K562 (cell line): Measurements from ENCODE around the gene ITGA3. TPM values are rescaled to one million over a fixed set of nuclear protein-coding genes. Genes with fewer than 3 reads are reported as not detected.
A peak's percentile ranks its signal among the peaks of the same experiment; 100 is the strongest.

ENCODE experiments used
- ATAC-seq: fragments of 200-7000 bp; cut with Tn5 transposase; 3 replicates; pipeline ENCODE4 v1.9.1; 2020; ENCODE audit warnings: moderate library complexity
- BruUV-seq: library from RNA; stranded (reverse); fragments of 400-500 nt; replicated peaks from 2 replicates; lab custom pipeline; 2021; lab: Mats Ljungman, UMichigan
- CTCF ChIA-PET: fragments of 300-600 bp; formaldehyde crosslinking; extraction: SDS; loops from one replicate; lab custom pipeline; 2021; ENCODE audit warnings: low intra/inter-chr PET ratio; lab: Yijun Ruan, JAX
- POLR2A ChIA-PET: fragments of 300-600, 350-650 bp; sonication (Branson Sonifier 250); formaldehyde crosslinking; extraction: SDS; loops from one replicate; lab custom pipeline; 2021; ENCODE audit warnings: antibody characterized with exemption, inconsistent platforms; lab: Yijun Ruan, JAX
- DNase-seq, 4 experiments: peaks; one replicate each; pipeline versions ENCODE4 v3.0.0 to v3.0.0-alpha.2; 2011 to 2018; ENCODE audit warnings: low spot score in 3 of 4, mixed read lengths in 3 of 4; ENCODE audit errors: extremely low read depth in 1 of 4
- FAIRE-seq: peaks from 2 replicates; lab custom pipeline; 2011; peaks lifted over from hg19 to GRCh38; lab: Jason Lieb, UNC
- H2AFZ ChIP-seq: 2 replicates; pipeline ENCODE4 v1.6.0; 2011; ENCODE audit warnings: low read depth, low read length, control low read depth, inconsistent platforms
- H3K27ac ChIP-seq: fragments of 200-600 bp; 3 replicates; pipeline ENCODE4 v1.8.0; 2011; ENCODE audit warnings: low read depth, mild to moderate bottlenecking, control low read depth, inconsistent platforms, low read length, moderate library complexity, mixed read lengths; ENCODE audit errors: extremely low read depth
- H3K27me3 ChIP-seq, 2 experiments: fragments of 300-600 bp in 1 of 2; 2 replicates in 1 of 2; 3 replicates in 1 of 2; pipeline versions ENCODE4 v1.6.0 to v1.8.0; 2011; ENCODE audit warnings: inconsistent platforms in 2 of 2, low read length in 2 of 2, mild to moderate bottlenecking in 1 of 2, mixed read lengths in 1 of 2, moderate library complexity in 1 of 2; ENCODE audit not compliant: control insufficient read depth in 2 of 2, insufficient read depth in 2 of 2
- H3K36me3 ChIP-seq: fragments of 300-600 bp; 3 replicates; pipeline ENCODE4 v1.8.0; 2011; ENCODE audit warnings: mild to moderate bottlenecking, low read length, inconsistent platforms; ENCODE audit not compliant: control insufficient read depth, insufficient read depth
- H3K4me1 ChIP-seq, 2 experiments: fragments of 200-600 bp in 1 of 2; replicated peaks in 1 of 2; 2 replicates in 1 of 2; 3 replicates in 1 of 2; pipeline versions ENCODE4 v1.5.1 to v1.8.0; 2011; ENCODE audit warnings: inconsistent platforms in 2 of 2, low read length in 2 of 2, mild to moderate bottlenecking in 1 of 2, mixed read lengths in 1 of 2, moderate library complexity in 1 of 2; ENCODE audit not compliant: control insufficient read depth in 2 of 2, insufficient read depth in 2 of 2
- H3K4me2 ChIP-seq: 2 replicates; pipeline ENCODE4 v1.6.1; 2011; ENCODE audit warnings: low read length, control low read depth, inconsistent platforms, mixed read lengths; ENCODE audit not compliant: insufficient read depth
- H3K4me3 ChIP-seq: fragments of 200-600 bp; sonication (generic), shearing (Covaris generic); 2 replicates; pipeline ENCODE4 v1.5.1; 2016; ENCODE audit warnings: control low read depth, inconsistent platforms
- H3K79me2 ChIP-seq: fragments of 200-600 bp; 3 replicates; pipeline ENCODE4 v1.8.0; 2011; ENCODE audit warnings: low read length, inconsistent platforms; ENCODE audit not compliant: control insufficient read depth, insufficient read depth
- H3K9ac ChIP-seq, 2 experiments: 2 replicates each; pipeline versions ENCODE4 v1.6.0 to v1.6.1; 2011; ENCODE audit warnings: low read depth in 2 of 2, low read length in 2 of 2, control low read depth in 1 of 2, inconsistent platforms in 1 of 2, mild to moderate bottlenecking in 1 of 2, mixed read lengths in 1 of 2; ENCODE audit not compliant: insufficient read depth in 1 of 2
- H3K9me1 ChIP-seq: one replicate; pipeline ENCODE4 v1.6.0; 2011; ENCODE audit warnings: inconsistent platforms, mild to moderate bottlenecking, low read length, moderate library complexity; ENCODE audit not compliant: control insufficient read depth, insufficient read depth
- H3K9me3 ChIP-seq: replicated peaks from 2 replicates; pipeline ENCODE4 v1.5.1; 2011; ENCODE audit warnings: low read depth, low read length, inconsistent platforms; ENCODE audit not compliant: control insufficient read depth, insufficient read depth
- H4K20me1 ChIP-seq: replicated peaks from 2 replicates; pipeline ENCODE4 v1.6.1; 2011; ENCODE audit warnings: low read length, inconsistent platforms, mixed read lengths; ENCODE audit not compliant: control insufficient read depth, insufficient read depth
- KDM1A ChIP-seq, 2 experiments: fragments of 450-650 bp; IDR thresholded peaks; 2 replicates each; pipeline ENCODE4 v1.6.1; 2016; ENCODE audit warnings: mild to moderate bottlenecking in 2 of 2
- MCM7 ChIP-seq, 2 experiments: fragments of 450-650 bp; IDR thresholded peaks; 2 replicates each; pipeline ENCODE4 v1.6.1; 2016 to 2018
- MEIS2 ChIP-seq: fragments of 450-650 bp; IDR thresholded peaks from 2 replicates; pipeline ENCODE4 v1.6.1; 2014; ENCODE audit warnings: mild to moderate bottlenecking; ENCODE audit not compliant: partially characterized antibody
- MTA1 ChIP-seq: fragments of 450-650 bp; IDR thresholded peaks from 2 replicates; pipeline ENCODE4 v1.6.1; 2017; ENCODE audit warnings: borderline replicate concordance
- SRF ChIP-seq, 2 experiments: fragments of 250-450, 450-650 bp in 1 of 2; sonication (Bioruptor Pico) in 1 of 2; sonication (generic) in 1 of 2; formaldehyde crosslinking; IDR thresholded peaks; 2 replicates each; pipeline versions ENCODE4 v1.5.0 to v1.5.1; 2020 to 2022; ENCODE audit warnings: mild to moderate bottlenecking in 1 of 2, missing genetic modification reagents in 1 of 2
- ZNF134 ChIP-seq: fragments of 250-450 bp; sonication (Bioruptor Pico); conservative IDR thresholded peaks from 2 replicates; pipeline ENCODE4 v1.4.0; 2020
- WGBS: fragments of 100-300 bp; shearing (Covaris generic); methylation state at CpG from one replicate; pipeline ENCODE4 v1.1.6; 2016; ENCODE audit warnings: low coverage, mixed read lengths; ENCODE audit not compliant: insufficient coverage; ENCODE audit errors: missing lambda C conversion rate; 5-methylcytosine and 5-hydroxymethylcytosine counted together
- in situ Hi-C: fragments of 300-500 bp; cut with MboI; formaldehyde crosslinking; loops from 4 replicates; pipeline ENCODE4 v1.15.0; 2018; ENCODE audit warnings: inconsistent platforms, mixed read lengths
- intact Hi-C: fragments of 100-400 bp; cut with micrococcal nuclease; formaldehyde crosslinking; loops from 2 replicates; pipeline ENCODE4 v1.14.2; 2022
- polyA plus RNA-seq, 8 experiments: library from polyadenylated mRNA; depleted of rRNA in 4 of 8; stranded (reverse) in 5 of 8; unstranded in 3 of 8; fragments of >200 nt; fragmentation: Nextera tagmentation in 2 of 8; fragmentation: Illumina TruSeq in 1 of 8; extraction: Ambion mirVana in 2 of 8; extraction: Trizol in 1 of 8; gene quantifications; 2 replicates each; pipeline versions ENCODE4 v1.2.1 to v1.2.3, GENCODE V29; 2011 to 2014; ENCODE audit warnings: inconsistent platforms in 1 of 8, missing spikeins in 1 of 8
- total RNA-seq, 7 experiments: library from RNA; depleted of rRNA in 6 of 7; stranded (reverse); fragments of >200 nt in 6 of 7; fragmentation: Illumina TruSeq in 2 of 7; extraction: Trizol in 2 of 7; gene quantifications; 2 replicates each; pipeline versions ENCODE4 v1.2.1 to v1.2.3, GENCODE V29; 2011 to 2021; ENCODE audit warnings: low replicate concordance in 1 of 7
- TF ChIP-seq, protein P1 (sequence below): fragments of 450-650 bp; formaldehyde crosslinking; IDR thresholded peaks from 2 replicates; pipeline ENCODE4 v1.4.0; 2020; ENCODE audit warnings: mild to moderate bottlenecking, moderate library complexity
- TF ChIP-seq, protein P2 (sequence below): fragments of 250-450 bp; sonication (Bioruptor Pico); IDR thresholded peaks from 2 replicates; pipeline ENCODE4 v1.4.0; 2020; ENCODE audit warnings: mild to moderate bottlenecking, moderate library complexity

Gene ITGA3
- total and polyA plus RNA-seq, 9 of the 15 experiments (the other 6 are each of a cell fraction or from before 2014, with no cell fraction given): 0.03 to 0.75 (median 0.14) TPM; not detected in 2

DNA sequence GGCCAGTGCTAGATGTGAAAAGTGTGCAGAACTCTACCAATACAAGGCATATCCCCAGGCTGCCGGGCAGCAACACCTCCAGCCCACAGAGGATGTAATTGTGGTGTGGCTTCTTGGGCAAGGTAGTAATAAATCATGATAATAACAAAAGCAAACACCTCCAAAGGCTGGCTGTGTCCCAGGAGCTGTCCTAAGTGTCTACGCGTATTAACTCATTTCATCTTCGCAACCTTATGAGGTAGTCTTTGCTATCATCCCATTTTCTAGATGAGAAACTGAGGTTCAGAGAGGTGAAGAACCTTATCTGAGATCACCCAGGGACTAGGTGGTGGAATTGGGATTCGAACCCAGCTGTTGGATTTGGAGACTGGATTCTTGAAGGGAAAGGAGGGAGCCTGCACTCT is 44.6 kb downstream of the ITGA3 start:
- BruUV-seq: no TSS peak
- peaks cover 4 to 45% of the 10 kb centered on the region in 2 experiments; a peak in 3 of 5 replicates for H3K27me3 ChIP-seq
- in situ Hi-C loops (no loop called here), intact Hi-C loops (no loop called here)
- H4K20me1 ChIP-seq: 0 out of 2 replicates have a peak, but pooled peaks cover 9% of the 10 kb centered on the region
- POLR2A ChIA-PET: interaction anchor here (0.5 to 1.0 kb wide), 4 partner anchors 10 to 69 kb away, joined by 3 to 4 read pairs (median 4); no protein-coding TSS in a partner anchor
- FAIRE-seq: no peak
- H3K4me1 ChIP-seq: peaks cover 22 to 31% of the 10 kb centered on the region in 2 experiments; a peak in 4 of 5 replicates
- H3K4me2 ChIP-seq: no peak overlapping the region
- no peak for DNase-seq
- no peak for ATAC-seq
- H3K9me3 ChIP-seq: no peaks in the 10 kb centered on the region
- no peak overlapping the region for H3K4me3 ChIP-seq
- H3K27ac ChIP-seq: no peak overlapping the region
- no peak overlapping the region for H2AFZ ChIP-seq
- H3K9ac ChIP-seq: no peak overlapping the region
- 32% methylated on average over 5 of the region's 5 CpGs for WGBS
- CTCF ChIA-PET: no interaction called here
- no peaks in the 10 kb centered on the region for H3K79me2 ChIP-seq
- no peaks in the 10 kb centered on the region for H3K36me3 ChIP-seq
- H3K9me1 ChIP-seq: peaks cover 4% of the 10 kb centered on the region
- peak; percentile 26 for TF ChIP-seq MEIS2
- no peak for TF ChIP-seq MTA1
- TF ChIP-seq ZNF134 (CRISPR knock-in tag): no peak
- peak in 1 of 2 experiments; percentile 16; a peak in 1 of 4 replicates for TF ChIP-seq KDM1A (IDR thresholded peaks at IDR 0.05)
- TF ChIP-seq, protein P1, sequence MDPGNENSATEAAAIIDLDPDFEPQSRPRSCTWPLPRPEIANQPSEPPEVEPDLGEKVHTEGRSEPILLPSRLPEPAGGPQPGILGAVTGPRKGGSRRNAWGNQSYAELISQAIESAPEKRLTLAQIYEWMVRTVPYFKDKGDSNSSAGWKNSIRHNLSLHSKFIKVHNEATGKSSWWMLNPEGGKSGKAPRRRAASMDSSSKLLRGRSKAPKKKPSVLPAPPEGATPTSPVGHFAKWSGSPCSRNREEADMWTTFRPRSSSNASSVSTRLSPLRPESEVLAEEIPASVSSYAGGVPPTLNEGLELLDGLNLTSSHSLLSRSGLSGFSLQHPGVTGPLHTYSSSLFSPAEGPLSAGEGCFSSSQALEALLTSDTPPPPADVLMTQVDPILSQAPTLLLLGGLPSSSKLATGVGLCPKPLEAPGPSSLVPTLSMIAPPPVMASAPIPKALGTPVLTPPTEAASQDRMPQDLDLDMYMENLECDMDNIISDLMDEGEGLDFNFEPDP: no peak
- TF ChIP-seq, protein P2, sequence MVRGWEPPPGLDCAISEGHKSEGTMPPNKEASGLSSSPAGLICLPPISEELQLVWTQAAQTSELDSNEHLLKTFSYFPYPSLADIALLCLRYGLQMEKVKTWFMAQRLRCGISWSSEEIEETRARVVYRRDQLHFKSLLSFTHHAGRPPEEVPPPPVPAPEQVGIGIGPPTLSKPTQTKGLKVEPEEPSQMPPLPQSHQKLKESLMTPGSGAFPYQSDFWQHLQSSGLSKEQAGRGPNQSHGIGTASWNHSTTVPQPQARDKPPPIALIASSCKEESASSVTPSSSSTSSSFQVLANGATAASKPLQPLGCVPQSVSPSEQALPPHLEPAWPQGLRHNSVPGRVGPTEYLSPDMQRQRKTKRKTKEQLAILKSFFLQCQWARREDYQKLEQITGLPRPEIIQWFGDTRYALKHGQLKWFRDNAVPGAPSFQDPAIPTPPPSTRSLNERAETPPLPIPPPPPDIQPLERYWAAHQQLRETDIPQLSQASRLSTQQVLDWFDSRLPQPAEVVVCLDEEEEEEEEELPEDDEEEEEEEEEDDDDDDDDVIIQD (CRISPR knock-in tag): no peak
- TF ChIP-seq SRF (CRISPR knock-in tag; IDR thresholded peaks at IDR 0.05): no peak
- no peak for TF ChIP-seq MCM7 (IDR thresholded peaks at IDR 0.05)
